Stimulated activated CD4-positive, alpha-beta T cell treated with anti-CD3 and anti-CD28 coated beads, TNF-alpha, amount 100 ng/mL, for 48 hours (primary cell): ENCODE measurements around the gene SH2D3A.
A peak's percentile ranks its signal among the peaks of the same experiment; 100 is the strongest.
"Not testable (repeated sequence)": the region's sequence is repeated elsewhere in the genome, so short reads cannot be mapped to it uniquely, and the experiment has no call there.

Experiments used
- DNase-seq, 3 donors: peaks; one replicate each; pipeline ENCODE4 v3.0.0-alpha.2; 2020; ENCODE audit warnings: low read depth in 3 of 3

SH2D3A gene

GRCh38 chr19:6790194-6791128 is 23.2 kb upstream of the SH2D3A start:
- DNase-seq, result no peak

GRCh38 chr19:6788896-6789295 is 21.7 kb upstream of the SH2D3A start:
- no peak for DNase-seq

- DNase-seq, result no peak
These were observed 20.2 kb upstream of the SH2D3A start for GRCh38 chr19:6787393-6787792.

GRCh38 chr19:6779206-6779605 is 12.0 kb upstream of the SH2D3A start:
- no peak for DNase-seq

- no peak for DNase-seq
These were observed 11.2 kb upstream of the SH2D3A start for GRCh38 chr19:6778386-6778785.

GRCh38 chr19:6777434-6777833 is 10.2 kb upstream of the SH2D3A start:
- no peak for DNase-seq

- DNase-seq, result no peak
These were observed 9.8 kb upstream of the SH2D3A start for GRCh38 chr19:6776999-6777398.

GRCh38 chr19:6776045-6776444 is 8.8 kb upstream of the SH2D3A start:
- not testable (repeated sequence) for DNase-seq

GRCh38 chr19:6774821-6775707 is 7.8 kb upstream of the SH2D3A start:
- DNase-seq, result no peak

GRCh38 chr19:6773323-6773931 is 6.2 kb upstream of the SH2D3A start:
- DNase-seq, result peak; percentile 42 to 65 (median 46)

GRCh38 chr19:6772866-6773322 is 5.7 kb upstream of the SH2D3A start:
- no peak for DNase-seq

GRCh38 chr19:6772028-6772865 is 5.0 kb upstream of the SH2D3A start, which contains the start of gene VAV1:
Gene VAV1 (plus strand): TSS chr19:6772708. CDS start chr19:6772808, 100 bp downstream.
- peak; percentile 51 to 84 (median 66) for DNase-seq

GRCh38 chr19:6771648-6772027 is 4.4 kb upstream of the SH2D3A start:
- not testable (repeated sequence) for DNase-seq

GRCh38 chr19:6769006-6769619 is 1.9 kb upstream of the SH2D3A start:
- DNase-seq, result no peak

- DNase-seq, result no peak
These were observed 1.1 kb upstream of the SH2D3A start for GRCh38 chr19:6768236-6768785.

- no peak for DNase-seq
These were observed 216 bp downstream of the SH2D3A start for GRCh38 chr19:6767081-6767356.

- DNase-seq, result no peak
These were observed 716 bp downstream of the SH2D3A start for GRCh38 chr19:6766357-6767080.

GRCh38 chr19:6765738-6766356 is 1.4 kb downstream of the SH2D3A start:
- no peak for DNase-seq

GRCh38 chr19:6762253-6762797 is 4.9 kb downstream of the SH2D3A start:
- DNase-seq, result not testable (repeated sequence)
